Neuronal stem cell (in vitro differentiated cells): Measurements from ENCODE around the gene NPTN.
"Not testable (repeated sequence)": the region's sequence is repeated elsewhere in the genome, so short reads cannot be mapped to it uniquely, and the experiment has no call there.

ENCODE experiments used
- DNase-seq: peaks from one replicate; pipeline ENCODE4 v3.0.0-alpha.2; 2013; ENCODE audit warnings: low spot score
- H2AFZ ChIP-seq: one replicate; pipeline ENCODE4 v1.6.1; 2013; ENCODE audit warnings: mild to moderate bottlenecking, low read length, inconsistent platforms
- H2AK5ac ChIP-seq: 2 replicates; pipeline ENCODE4 v1.6.1; 2013; ENCODE audit warnings: low read depth, mild to moderate bottlenecking, inconsistent platforms, low read length, moderate library complexity, mixed read lengths
- H2BK120ac ChIP-seq: 2 replicates; pipeline ENCODE4 v1.6.1; 2013; ENCODE audit warnings: low read depth, mild to moderate bottlenecking, inconsistent platforms, low read length, moderate library complexity, mixed read lengths
- H2BK12ac ChIP-seq: one replicate; pipeline ENCODE4 v1.6.1; 2013; ENCODE audit warnings: low read length, inconsistent platforms
- H2BK15ac ChIP-seq: 2 replicates; pipeline ENCODE4 v1.6.1; 2013; ENCODE audit warnings: mild to moderate bottlenecking, low read length, inconsistent platforms, mixed read lengths
- H2BK5ac ChIP-seq: one replicate; pipeline ENCODE4 v1.6.1; 2013; ENCODE audit warnings: inconsistent platforms, mild to moderate bottlenecking, low read length, moderate library complexity
- H3K14ac ChIP-seq: one replicate; pipeline ENCODE4 v1.6.1; 2013; ENCODE audit warnings: low read length, inconsistent platforms
- H3K18ac ChIP-seq: 2 replicates; pipeline ENCODE4 v1.6.1; 2013; ENCODE audit warnings: low read length, inconsistent platforms
- H3K23ac ChIP-seq: 2 replicates; pipeline ENCODE4 v1.6.1; 2013; ENCODE audit warnings: low read depth, mild to moderate bottlenecking, mixed read lengths, low read length, inconsistent platforms; ENCODE audit not compliant: poor library complexity
- H3K27ac ChIP-seq: replicated peaks from 3 replicates; pipeline ENCODE4 v1.5.1; 2013; ENCODE audit warnings: low read length, inconsistent platforms
- H3K27me3 ChIP-seq, 3 experiments: 2 replicates each; pipeline ENCODE4 v1.6.1; 2013; ENCODE audit warnings: low read length in 3 of 3, mild to moderate bottlenecking in 2 of 3, inconsistent platforms in 1 of 3, low read depth in 1 of 3, mixed read lengths in 1 of 3, moderate library complexity in 1 of 3; ENCODE audit not compliant: control insufficient read depth in 3 of 3, insufficient read depth in 3 of 3
- H3K36me3 ChIP-seq, 2 donors: replicated peaks in 1 of 2; 2 replicates each; pipeline ENCODE4 v1.6.1; 2013; ENCODE audit warnings: low read length in 2 of 2; ENCODE audit not compliant: control insufficient read depth in 2 of 2, insufficient read depth in 2 of 2
- H3K4ac ChIP-seq: 2 replicates; pipeline ENCODE4 v1.6.1; 2013; ENCODE audit warnings: inconsistent platforms, mild to moderate bottlenecking, low read length, moderate library complexity
- H3K4me1 ChIP-seq, 2 donors: 1 replicate in 1 of 2; 2 replicates in 1 of 2; pipeline ENCODE4 v1.6.1; 2013; ENCODE audit warnings: low read length in 2 of 2, low read depth in 1 of 2; ENCODE audit not compliant: control insufficient read depth in 2 of 2, insufficient read depth in 1 of 2
- H3K4me2 ChIP-seq: one replicate; pipeline ENCODE4 v1.6.1; 2013; ENCODE audit warnings: mild to moderate bottlenecking, low read length, inconsistent platforms; ENCODE audit not compliant: insufficient read depth, poor library complexity, severe bottlenecking
- H3K4me3 ChIP-seq, 2 donors: 2 replicates each; pipeline ENCODE4 v1.5.1; 2013; ENCODE audit warnings: low read length in 2 of 2, mild to moderate bottlenecking in 2 of 2, inconsistent platforms in 1 of 2, moderate library complexity in 1 of 2
- H3K79me1 ChIP-seq: one replicate; pipeline ENCODE4 v1.6.1; 2013; ENCODE audit warnings: low read depth, mild to moderate bottlenecking, inconsistent platforms, low read length, moderate library complexity
- H3K9ac ChIP-seq: one replicate; pipeline ENCODE4 v1.6.1; 2013; ENCODE audit warnings: mild to moderate bottlenecking, low read depth, low read length, inconsistent platforms; ENCODE audit not compliant: poor library complexity
- H3K9me3 ChIP-seq, 2 donors: replicated peaks in 1 of 2; 2 replicates each; pipeline versions ENCODE3 to v1.6.1; 2013; ENCODE audit warnings: low read length in 2 of 2, mild to moderate bottlenecking in 2 of 2, inconsistent platforms in 1 of 2, low read depth in 1 of 2, mixed read lengths in 1 of 2, moderate library complexity in 1 of 2; ENCODE audit not compliant: control insufficient read depth in 2 of 2, insufficient read depth in 1 of 2
- H4K8ac ChIP-seq: one replicate; pipeline ENCODE4 v1.6.1; 2013; ENCODE audit warnings: low read depth, mild to moderate bottlenecking, inconsistent platforms, low read length, moderate library complexity
- H4K91ac ChIP-seq: one replicate; pipeline ENCODE4 v1.6.1; 2013; ENCODE audit warnings: low read length, low read depth, mild to moderate bottlenecking, inconsistent platforms; ENCODE audit not compliant: poor library complexity
- WGBS, 2 donors: extraction: QIAGEN DNeasy Blood & Tissue Kit; methylation state at CpG; one replicate each; pipeline ENCODE4 v1.1.7; 2013; ENCODE audit warnings: missing lambda C conversion rate in 2 of 2, mixed read lengths in 1 of 2; ENCODE audit not compliant: insufficient read length in 2 of 2, insufficient replicate concordance in 1 of 2; ENCODE audit errors: extremely low coverage in 2 of 2; 5-methylcytosine and 5-hydroxymethylcytosine counted together

The NPTN gene

DNA sequence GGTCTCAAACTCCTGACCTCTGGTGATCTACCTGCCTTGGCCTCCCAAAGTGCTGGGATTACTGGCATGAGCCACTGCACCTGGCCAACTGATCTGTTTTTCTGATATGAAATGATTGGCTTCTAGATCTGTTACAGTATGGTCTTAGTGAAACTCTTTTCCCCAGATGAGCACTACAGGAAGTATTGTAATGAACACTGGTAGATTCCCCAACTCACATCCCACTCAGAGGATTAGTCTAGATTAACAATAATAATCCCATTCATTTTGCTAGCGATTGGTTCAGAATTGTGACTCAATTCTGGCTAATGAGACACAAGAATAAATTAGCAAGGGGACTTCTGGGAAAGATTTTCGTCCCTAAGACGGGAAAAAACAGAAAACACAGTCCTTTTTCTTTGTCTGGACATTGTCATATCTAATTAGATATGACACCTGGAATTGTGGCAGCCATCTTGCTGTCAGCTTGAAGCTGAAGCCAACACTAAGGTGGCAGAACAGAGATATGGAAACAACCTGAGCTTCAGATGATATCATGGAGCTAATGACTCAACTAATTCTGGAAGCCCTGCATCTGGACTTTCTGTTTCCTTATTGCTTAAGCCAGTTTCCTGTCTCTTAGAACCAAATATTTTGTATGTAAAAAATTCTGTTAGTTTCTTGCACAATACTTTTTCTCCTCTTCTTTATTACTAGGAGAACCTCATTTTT is 17.4 kb upstream of the NPTN start:
- Histone ChIP-seq H3K79me1 (no peaks in the 10 kb centered on the region), H4K91ac (no peak overlapping the region), H3K4ac (no peak overlapping the region), H4K8ac (no peak overlapping the region), H3K27me3 (peaks cover 0 to 10% (median 0%) of the 10 kb centered on the region in 3 experiments), H3K18ac (no peak overlapping the region), H2BK15ac (no peak overlapping the region), H2BK5ac (no peak overlapping the region), H2BK120ac (no peak overlapping the region), H3K23ac (no peak overlapping the region), H3K4me2 (no peak overlapping the region), H3K4me3 (no peak overlapping the region), H3K27ac (no peak overlapping the region), H3K9me3 (no peaks in the 10 kb centered on the region), H2BK12ac (no peak overlapping the region), H3K4me1 (no peaks in the 10 kb centered on the region), H3K36me3 (no peaks in the 10 kb centered on the region), H3K14ac (no peak overlapping the region), H3K9ac (no peak overlapping the region), H2AK5ac (no peak overlapping the region), H2AFZ (no peak overlapping the region)
- WGBS, 2 donors: no CpG with 5 or more reads among the region's 3 CpGs
- DNase-seq: no peak

DNA sequence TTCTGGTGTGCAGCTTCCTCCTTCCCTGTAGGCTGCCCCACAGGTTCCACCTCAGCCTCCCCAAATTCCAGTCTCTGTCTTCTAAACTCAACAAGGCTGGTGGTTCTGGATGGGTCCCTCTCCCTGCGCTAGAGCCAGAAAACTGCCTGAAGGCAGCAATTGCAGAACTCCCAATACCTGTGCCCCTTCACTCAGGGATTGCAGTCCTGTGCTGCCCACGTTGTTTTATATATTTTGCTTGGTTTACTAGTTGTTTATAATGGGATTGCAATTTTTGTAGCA is 14.8 kb upstream of the NPTN start:
- Histone ChIP-seq H2AFZ (no peak overlapping the region), H3K27ac (no peak overlapping the region), H2BK15ac (no peak overlapping the region), H2AK5ac (no peak overlapping the region), H3K4me2 (no peak overlapping the region), H2BK12ac (no peak overlapping the region), H3K9me3 (no peaks in the 10 kb centered on the region), H3K36me3 (no peaks in the 10 kb centered on the region), H3K27me3 (peaks cover 0 to 11% (median 0%) of the 10 kb centered on the region in 3 experiments), H2BK120ac (no peak overlapping the region), H3K4ac (no peak overlapping the region), H3K23ac (no peak overlapping the region), H3K9ac (no peak overlapping the region), H3K14ac (no peak overlapping the region), H3K4me1 (no peaks in the 10 kb centered on the region), H4K8ac (no peak overlapping the region), H4K91ac (no peak overlapping the region), H3K18ac (no peak overlapping the region), H2BK5ac (no peak overlapping the region), H3K4me3 (no peak overlapping the region), H3K79me1 (no peaks in the 10 kb centered on the region)
- WGBS, 2 donors: no CpG with 5 or more reads among the region's 2 CpGs
- no peak for DNase-seq

DNA sequence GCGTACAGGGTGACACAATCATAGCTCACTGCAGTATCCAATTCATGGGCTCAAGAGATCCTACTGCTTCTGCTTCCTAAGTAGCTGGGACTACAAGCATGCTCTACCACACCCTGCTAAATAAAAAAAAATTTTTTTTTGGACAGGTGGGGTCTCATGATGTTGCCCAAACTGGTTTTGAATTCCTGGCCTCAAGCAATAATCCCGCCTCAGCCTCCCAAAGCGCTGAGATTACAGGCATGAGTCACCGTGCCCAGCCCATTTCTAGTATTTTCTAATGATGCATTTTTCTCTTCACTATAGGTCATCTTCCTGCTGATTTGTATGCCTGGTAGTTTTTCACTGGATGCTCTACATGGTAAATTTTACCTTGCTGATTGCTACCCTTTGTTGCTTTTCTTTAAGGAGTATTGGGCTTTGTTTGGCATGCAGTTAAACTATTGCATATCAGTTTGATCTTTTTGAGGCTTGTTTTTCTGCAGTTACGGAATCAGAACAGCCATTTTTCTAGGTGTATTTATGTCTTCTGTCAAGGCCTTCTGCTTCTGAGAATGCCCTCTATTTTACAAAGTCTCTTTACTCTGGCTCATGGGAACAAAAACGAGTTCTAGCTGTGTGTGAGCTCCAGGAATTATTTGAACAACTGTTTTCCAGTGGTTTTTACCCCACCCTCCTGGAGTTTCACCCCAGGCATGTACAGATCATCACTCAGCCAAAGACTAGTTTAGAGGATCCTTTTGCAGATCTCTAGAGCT is 14.2 kb upstream of the NPTN start:
- no peak overlapping the region for H3K27ac ChIP-seq

DNA sequence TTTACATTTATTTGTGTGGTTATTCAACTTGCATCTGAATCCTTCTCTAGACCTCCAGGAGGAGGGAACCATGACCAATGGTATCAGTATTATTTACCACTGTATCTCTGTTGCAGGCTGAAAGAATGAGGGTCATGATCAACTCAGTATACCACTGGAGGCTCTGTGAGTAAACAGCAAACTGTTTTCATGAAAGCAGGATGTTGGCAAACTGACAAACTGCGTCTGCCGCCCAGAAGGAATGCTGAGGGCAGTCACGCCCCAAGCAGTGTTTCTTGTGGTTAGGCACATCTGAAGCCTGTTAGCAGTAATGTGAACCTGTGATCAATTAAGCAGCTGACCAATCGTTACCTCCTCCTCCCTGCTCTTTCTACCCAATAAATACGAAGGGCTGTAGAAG is 6.3 kb upstream of the NPTN start:
- H2BK12ac ChIP-seq, H2AK5ac ChIP-seq, H2BK15ac ChIP-seq, DNase-seq, H3K4ac ChIP-seq, H3K4me2 ChIP-seq, H3K27ac ChIP-seq, H3K9ac ChIP-seq, H3K23ac ChIP-seq, H3K36me3 ChIP-seq, H3K9me3 ChIP-seq, H3K4me1 ChIP-seq, H2BK120ac ChIP-seq, H4K8ac ChIP-seq, H2AFZ ChIP-seq, H3K79me1 ChIP-seq, H3K18ac ChIP-seq, H3K14ac ChIP-seq, H4K91ac ChIP-seq, H2BK5ac ChIP-seq, H3K4me3 ChIP-seq: not testable (repeated sequence)
- no CpG with 5 or more reads among the region's 5 CpGs for WGBS, 2 donors
- peaks cover 0 to 12% (median 0%) of the 10 kb centered on the region in 3 experiments for H3K27me3 ChIP-seq

More for the DNA sequence above, 14.2 kb upstream of the NPTN start:
- Histone ChIP-seq H3K4me1 (no peaks in the 10 kb centered on the region), H3K4me3 (no peak overlapping the region), H3K9ac (no peak overlapping the region), H2BK120ac (no peak overlapping the region), H3K4ac (no peak overlapping the region), H4K91ac (no peak overlapping the region), H4K8ac (no peak overlapping the region), H3K23ac (no peak overlapping the region), H3K18ac (no peak overlapping the region), H3K27me3 (peaks cover 0 to 16% (median 0%) of the 10 kb centered on the region in 3 experiments), H3K79me1 (no peaks in the 10 kb centered on the region), H2AFZ (no peak overlapping the region), H3K36me3 (no peaks in the 10 kb centered on the region), H2AK5ac (no peak overlapping the region), H3K4me2 (no peak overlapping the region), H2BK15ac (no peak overlapping the region), H3K9me3 (no peaks in the 10 kb centered on the region), H3K14ac (no peak overlapping the region), H2BK5ac (no peak overlapping the region), H2BK12ac (no peak overlapping the region)
- DNase-seq: no peak
- no CpG with 5 or more reads among the region's 6 CpGs for WGBS, 2 donors
